Loucy (cell line): ENCODE results near the gene PROX1.

Source experiments
- EZH2phosphoT487 ChIP-seq: fragments of 200-600 bp; IDR thresholded peaks from 2 replicates; pipeline ENCODE4 v1.6.1; 2018; ENCODE audit warnings: antibody characterized with exemption, mild to moderate bottlenecking, moderate library complexity, borderline replicate concordance
- TF ChIP-seq, protein P1 (sequence below): fragments of 200-600 bp; sonication (generic); conservative IDR thresholded peaks from 2 replicates; pipeline ENCODE4 v1.5.1; 2014; ENCODE audit warnings: mild to moderate bottlenecking, antibody characterized with exemption, low read length

DNA sequence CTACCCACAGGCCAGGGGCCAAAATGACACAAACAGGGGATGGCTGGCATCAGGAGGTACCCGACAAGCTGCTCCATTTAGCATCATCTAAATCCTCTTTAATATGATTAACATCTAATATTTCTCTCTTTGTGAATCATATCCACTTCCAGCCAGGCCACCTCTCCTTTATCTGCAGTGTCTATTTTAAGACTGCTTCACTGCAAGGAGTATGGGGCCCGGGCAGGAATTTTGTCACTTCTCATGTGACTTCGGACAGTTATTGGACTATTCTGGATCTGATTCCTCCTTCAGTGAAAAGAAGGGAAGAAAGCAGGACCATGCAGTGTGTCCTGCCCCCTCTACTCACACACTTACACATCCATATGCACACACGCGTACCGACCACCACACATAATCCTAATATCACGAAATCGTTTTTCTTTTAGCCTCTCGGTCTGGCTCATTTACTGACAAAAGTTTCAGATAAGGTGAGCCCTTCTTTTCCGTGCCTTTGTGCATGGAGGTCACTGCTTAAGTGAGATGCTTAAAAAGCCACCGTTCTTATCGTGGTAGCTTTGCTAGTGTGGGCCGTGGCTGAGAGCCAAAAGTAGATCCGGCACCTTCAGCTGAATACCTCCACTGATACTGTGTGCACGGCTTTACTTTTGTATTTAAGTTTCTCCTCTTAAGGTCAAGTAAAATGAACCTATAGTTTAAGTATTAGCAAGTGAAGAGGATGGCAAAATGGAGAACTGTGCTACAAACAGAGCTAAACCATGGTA is 26.0 kb downstream of the PROX1 start:
- TF ChIP-seq, protein P1, sequence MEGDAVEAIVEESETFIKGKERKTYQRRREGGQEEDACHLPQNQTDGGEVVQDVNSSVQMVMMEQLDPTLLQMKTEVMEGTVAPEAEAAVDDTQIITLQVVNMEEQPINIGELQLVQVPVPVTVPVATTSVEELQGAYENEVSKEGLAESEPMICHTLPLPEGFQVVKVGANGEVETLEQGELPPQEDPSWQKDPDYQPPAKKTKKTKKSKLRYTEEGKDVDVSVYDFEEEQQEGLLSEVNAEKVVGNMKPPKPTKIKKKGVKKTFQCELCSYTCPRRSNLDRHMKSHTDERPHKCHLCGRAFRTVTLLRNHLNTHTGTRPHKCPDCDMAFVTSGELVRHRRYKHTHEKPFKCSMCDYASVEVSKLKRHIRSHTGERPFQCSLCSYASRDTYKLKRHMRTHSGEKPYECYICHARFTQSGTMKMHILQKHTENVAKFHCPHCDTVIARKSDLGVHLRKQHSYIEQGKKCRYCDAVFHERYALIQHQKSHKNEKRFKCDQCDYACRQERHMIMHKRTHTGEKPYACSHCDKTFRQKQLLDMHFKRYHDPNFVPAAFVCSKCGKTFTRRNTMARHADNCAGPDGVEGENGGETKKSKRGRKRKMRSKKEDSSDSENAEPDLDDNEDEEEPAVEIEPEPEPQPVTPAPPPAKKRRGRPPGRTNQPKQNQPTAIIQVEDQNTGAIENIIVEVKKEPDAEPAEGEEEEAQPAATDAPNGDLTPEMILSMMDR = no peak
- no peak for TF ChIP-seq EZH2phosphoT487
